NCI-H82 treated with DMSO at 0.1 percent for 48 hours (cell line): Measurements from ENCODE around the gene SLC25A13.

ENCODE experiments used
- DNase-seq: peaks from one replicate; lab custom pipeline; 2025; ENCODE audit not compliant: unreplicated experiment; lab: John Stamatoyannopoulos, UW

Gene SLC25A13

DNA sequence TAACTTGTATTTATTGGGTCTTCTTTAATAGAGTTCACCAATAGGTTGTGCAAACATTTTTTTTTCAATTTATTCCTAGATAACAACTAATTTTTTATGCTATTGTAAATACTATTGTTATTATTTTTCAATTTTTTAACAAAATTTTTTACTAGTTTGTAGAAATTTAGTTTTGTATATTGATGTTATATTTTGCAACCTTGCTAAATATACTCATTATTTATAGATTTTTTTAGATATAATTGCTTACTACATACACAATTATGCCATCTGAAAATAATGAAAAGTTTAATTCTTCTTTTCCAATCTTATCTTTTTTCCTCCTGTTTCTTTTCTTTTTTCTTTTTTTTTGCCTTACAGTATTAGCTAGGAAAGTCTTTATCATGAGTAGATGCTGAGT lies 216.9 kb downstream of the SLC25A13 start:
- no peak for DNase-seq

DNA sequence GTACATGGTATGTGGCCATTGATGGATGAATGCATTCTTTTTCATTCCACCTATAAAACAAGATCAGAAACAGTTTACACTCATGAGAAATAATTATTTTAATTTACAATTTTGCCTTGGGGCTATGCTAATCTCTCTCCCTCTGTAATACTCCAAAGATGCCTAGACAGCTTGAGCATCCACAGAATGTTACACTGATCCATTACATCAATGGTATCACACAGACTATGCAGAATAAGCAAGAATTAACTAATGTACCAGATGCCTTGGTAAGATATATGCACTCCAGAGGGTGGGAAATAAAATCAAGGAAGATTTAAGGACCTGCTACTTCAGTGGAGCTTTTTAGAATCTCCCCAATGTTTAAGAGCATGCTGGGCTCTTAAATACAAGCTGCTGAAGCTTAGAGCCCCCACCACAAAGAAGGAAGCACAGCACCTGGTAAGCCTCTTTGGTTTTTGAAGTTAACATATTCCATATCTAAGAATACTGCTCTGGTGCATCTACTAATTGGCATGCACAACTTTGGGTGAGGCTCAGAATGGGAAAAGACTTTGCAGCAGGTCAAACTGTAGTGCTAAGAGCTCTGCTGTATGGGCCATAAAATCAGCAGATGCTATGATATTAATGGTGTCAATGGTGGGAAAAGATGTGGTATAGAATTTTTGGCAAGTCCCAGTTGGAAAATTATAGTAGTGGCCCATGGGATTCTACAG lies 219.6 kb downstream of the SLC25A13 start:
- DNase-seq = no peak

DNA sequence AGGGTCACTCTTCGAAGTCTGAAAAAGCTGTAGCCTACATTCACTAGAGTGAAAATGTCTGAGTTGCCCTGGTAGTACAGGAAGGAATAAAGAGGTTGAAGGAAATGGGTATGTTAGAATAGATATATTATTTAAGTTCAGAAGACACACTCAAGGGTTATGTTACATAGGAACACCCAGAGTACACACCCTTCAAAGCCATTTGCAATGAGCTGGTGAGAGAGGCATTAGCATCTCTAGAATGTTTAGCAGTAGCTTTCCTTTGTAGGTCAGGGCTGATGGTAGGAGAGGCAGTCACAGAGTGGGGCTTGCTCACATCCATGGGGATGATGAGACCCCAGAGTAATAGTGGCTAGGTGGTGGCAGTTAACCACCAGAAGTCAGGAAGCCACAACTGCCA lies 221.2 kb downstream of the SLC25A13 start:
- no peak for DNase-seq

DNA sequence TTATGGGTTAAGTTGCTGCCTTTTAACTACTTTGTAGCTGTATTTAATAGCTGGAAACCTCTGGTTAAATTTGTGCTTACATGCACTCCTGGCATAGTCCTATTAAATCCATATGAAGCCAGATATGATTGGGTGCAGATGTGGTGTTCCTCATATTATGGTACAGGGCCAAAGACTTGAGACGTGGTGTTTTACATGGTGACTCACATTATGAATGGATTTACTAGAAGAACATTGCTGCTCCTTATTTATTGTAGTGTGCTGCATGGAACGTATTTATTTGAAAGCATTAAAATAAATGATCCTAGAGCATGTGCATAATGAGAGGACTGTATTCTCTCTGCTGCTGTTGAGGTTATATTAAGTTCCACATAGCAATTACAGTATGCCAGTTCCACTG lies 224.1 kb downstream of the SLC25A13 start:
- DNase-seq = no peak

DNA sequence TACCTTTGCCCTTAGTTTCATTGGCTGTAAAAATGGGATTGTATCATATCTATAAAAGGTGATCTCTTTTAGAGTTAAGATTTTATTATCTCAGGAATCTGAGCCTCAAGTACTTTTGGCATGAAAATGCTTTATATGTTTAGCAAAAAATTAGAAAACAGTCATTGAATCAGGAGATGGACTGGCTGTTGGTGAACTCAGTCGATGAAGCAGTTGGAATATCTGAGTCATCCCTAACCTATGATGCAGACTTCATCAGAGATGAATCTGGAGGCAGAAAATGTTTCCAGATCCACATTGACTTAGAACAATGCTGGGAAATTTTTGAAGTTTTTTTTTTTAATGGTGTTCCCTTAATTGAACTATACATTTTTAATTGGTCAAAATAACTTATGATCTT lies 228.5 kb downstream of the SLC25A13 start:
- no peak for DNase-seq

DNA sequence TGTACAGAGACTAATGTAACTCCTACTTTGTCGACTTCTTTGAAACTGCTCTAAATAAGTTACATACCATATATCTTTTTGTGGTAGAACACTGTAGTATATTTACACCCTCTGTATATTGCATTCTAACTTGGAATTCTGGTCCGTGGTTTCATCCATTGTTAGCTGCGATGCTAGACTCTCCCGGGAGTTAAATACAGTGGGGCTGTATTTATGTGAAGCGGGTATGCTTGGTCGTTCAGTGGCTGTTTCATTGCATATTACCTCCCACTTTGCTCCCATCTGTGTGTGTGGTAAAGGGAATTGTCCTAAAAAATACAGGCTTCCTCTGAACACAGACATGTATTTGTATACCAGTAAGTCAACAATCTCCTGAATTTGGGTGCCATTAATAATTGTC lies 231.1 kb downstream of the SLC25A13 start:
- DNase-seq = no peak

DNA sequence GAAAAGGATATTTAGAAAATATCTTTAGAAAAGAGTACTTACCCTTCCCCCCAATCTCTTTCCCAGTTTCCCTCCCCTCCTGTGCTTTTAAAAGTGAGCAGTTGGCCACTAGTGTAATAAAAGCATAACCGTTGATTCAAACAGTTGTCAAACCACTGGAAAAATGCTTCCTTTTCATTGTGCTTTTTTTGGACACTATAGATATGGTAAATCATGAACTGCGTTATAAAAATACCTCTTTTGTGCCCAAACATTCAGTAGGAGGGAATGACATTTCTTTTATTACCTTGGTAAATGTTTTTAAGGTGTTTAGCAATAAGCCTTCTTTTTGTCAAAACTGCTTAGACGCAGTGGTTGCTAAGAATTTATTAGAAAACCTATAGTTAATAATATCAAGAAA lies 232.4 kb downstream of the SLC25A13 start:
- no peak for DNase-seq

DNA sequence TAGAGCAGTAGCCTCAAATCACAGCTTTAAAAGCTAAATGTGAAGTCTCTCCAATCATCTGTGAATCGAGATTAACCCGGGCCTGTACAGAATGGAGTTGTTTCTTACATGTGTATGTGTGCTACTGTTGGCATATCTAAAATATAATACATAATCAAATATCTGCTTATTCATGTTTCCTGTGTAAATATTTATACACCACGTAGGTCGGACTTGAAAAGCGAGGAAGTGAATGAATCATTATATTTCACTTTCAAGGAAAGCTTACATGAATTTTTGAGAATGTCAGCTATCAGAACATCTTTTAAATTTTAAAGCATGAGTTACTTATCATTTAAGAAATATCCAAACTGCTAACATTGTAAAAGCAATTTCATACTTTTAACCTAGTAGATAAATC lies 233.3 kb downstream of the SLC25A13 start:
- no peak for DNase-seq

DNA sequence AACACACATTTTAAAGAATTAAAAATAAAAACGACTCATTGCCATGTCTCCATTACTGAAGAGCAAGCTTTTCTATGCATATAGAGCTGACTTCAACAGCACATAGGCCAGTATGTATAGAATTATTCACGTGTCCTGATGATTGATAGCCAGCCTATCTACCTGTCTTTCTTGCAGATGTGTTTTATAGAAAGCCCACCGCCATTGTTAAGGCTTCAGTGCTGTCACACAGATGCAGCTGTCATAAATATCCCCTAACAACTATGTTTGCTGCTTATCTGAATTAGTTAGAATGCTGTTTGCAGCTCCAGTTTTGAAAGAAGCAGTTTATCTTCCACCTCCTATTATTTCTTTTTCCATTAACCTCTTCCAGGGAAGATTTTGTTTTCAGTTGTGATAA lies 235.9 kb downstream of the SLC25A13 start:
- DNase-seq = no peak

DNA sequence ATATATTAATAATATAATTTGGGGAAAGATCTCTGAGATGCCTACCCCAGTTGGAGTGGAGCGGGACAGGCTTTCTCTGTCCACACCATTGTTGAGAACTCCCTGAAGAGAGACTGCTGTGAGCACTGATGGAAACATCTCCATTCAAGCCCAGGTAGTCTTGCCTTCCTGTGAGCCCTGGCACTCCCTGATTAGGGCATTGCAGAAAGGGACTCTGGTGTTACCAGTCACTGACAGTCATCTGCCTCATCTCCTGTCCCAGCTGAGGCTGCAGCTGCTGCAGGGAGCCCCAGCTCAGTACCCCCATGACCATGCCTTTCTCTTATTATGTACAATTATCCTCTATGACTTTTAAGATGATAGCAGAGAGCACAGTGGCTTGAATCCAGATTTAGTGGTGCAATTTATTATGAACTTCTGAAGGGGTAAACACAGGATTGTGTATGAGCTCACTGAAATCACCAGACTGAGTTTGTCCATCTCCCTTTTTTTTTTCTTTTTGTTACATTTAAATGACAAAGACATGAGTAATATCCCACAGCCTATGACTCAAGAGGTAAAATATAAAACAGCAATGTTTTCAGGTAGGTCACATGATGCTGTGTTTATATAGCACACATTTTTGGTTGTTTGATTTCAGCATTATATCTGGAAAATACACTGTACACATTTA lies 236.9 kb downstream of the SLC25A13 start:
- DNase-seq = no peak

DNA sequence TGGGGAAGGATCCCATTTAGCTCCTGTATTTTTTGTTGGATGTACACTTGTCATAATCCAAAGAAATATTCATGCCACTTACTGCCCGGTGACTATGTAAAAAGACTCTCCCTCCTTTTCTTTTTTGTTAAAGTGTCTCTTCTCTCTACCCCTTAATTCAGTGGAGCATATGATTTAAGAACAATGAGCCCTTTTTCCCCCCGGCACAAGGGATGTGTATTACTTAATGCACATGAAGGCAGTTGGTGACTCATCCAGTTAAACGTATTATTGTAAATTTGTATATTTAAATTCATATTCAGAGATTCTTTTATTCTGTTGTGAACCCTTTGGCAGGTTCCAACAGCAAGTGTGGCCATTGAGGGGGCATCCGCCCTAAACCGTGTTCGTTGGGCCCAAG lies 241.9 kb downstream of the SLC25A13 start:
- no peak for DNase-seq

DNA sequence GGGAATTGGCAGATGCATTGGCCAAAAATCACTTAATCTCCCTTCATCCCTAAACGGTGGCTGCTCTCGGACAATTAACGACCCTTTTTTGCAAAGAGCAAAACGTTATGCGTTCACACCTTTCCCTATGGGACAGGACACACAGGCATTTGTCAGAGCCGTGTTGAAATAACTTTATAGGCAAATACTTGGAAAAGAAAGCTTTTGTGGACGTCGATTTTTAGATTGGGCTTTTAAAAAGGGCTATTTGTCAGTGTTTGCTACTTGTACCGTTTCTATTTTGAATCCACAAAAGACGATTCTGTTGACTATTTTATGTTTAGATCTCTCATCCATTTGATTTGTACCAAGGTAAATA lies 245.6 kb downstream of the SLC25A13 start:
- peak; percentile 25 for DNase-seq

DNA sequence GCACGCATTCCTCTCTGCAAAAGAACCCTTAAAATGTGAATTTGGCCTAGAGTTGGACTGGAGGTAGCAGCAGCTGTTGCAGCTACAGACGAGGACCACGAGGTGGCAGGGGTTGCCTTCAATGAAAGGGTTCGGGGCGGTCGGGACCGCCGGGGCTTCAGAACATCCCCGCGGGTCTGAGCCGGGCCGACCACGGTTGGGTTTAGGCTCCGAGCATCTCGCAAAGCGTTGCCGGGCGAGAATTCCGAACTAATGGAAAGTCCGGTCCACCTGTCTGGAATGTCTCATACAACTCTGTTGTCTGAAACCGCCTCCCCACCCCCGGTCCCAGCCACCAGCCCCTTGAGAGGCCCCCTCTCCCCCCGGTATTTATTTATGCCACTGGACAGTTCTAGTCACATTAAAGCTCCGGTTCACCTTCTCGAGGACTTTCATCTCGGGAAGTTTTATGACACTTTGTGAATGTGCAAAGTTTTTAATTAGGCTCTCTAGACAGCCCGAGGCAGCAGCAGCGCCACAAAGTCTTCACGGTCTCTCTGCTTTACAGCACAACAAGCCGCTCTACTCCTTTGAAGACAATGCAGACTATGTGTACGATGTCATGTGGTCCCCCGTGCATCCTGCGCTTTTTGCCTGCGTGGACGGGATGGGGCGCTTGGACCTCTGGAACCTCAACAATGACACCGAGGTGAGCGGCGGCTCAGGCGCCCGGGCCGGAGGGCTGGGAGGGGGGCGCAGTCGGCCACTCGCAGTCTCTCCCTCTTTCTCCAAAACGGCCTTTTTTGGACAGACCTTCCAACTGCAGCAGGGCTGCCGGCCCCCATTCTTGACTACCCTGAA lies 246.2 kb downstream of the SLC25A13 start:
- DNase-seq = peak; percentile 44

DNA sequence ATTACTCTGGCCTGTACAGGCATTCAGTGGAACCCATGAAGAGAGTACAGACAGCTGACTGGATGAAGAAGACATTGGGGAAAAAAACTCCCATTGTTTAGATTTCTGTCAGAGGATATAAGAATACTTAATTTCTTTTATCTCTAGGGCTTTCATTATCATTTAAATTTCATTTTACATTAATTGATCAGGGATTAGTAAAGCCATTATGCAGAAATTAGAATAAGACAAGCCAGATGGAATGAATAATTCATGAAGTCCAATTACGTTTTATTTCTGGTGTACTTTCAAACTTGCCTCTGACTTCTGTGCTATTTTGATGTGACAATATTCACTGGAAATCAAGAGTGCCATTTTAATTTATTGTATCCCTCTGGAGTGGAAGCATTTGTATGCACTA lies 247.0 kb downstream of the SLC25A13 start:
- no peak for DNase-seq
